Keratinocyte (primary cell): ENCODE data around the gene TMEM61. TPM values are rescaled to one million over a fixed set of nuclear protein-coding genes. Genes with fewer than 3 reads are reported as not detected.

Experiments
- DNase-seq: peaks from one replicate; pipeline ENCODE4 v3.0.0-alpha.2; 2011; ENCODE audit warnings: low read depth, missing footprints, low spot score
- FAIRE-seq: peaks from 2 replicates; lab custom pipeline; 2011; peaks lifted over from hg19 to GRCh38; lab: Jason Lieb, UNC
- H2AFZ ChIP-seq: 2 replicates; pipeline ENCODE4 v1.6.0; 2012; ENCODE audit warnings: low read length, control low read depth, inconsistent platforms; ENCODE audit not compliant: control insufficient read depth
- H3K27ac ChIP-seq: 2 replicates; pipeline ENCODE4 v1.5.1; 2011; ENCODE audit warnings: low read length; ENCODE audit not compliant: control insufficient read depth, insufficient read depth
- H3K27me3 ChIP-seq: 3 replicates; pipeline ENCODE4 v1.6.0; 2011; ENCODE audit warnings: low read length; ENCODE audit not compliant: control insufficient read depth, insufficient read depth; ENCODE audit errors: extremely low read depth
- H3K36me3 ChIP-seq, 2 experiments: 2 replicates in 1 of 2; 3 replicates in 1 of 2; pipeline ENCODE4 v1.5.1; 2011; ENCODE audit warnings: low read length in 2 of 2, mild to moderate bottlenecking in 1 of 2; ENCODE audit not compliant: control insufficient read depth in 2 of 2, insufficient read depth in 2 of 2; ENCODE audit errors: extremely low read depth in 1 of 2
- H3K4me1 ChIP-seq: 3 replicates; pipeline ENCODE4 v1.5.1; 2011; ENCODE audit warnings: low read length; ENCODE audit not compliant: control insufficient read depth, insufficient read depth; ENCODE audit errors: extremely low read depth
- H3K4me2 ChIP-seq: 3 replicates; pipeline ENCODE4 v1.6.0; 2011; ENCODE audit warnings: low read depth, low read length; ENCODE audit not compliant: control insufficient read depth, insufficient read depth; ENCODE audit errors: extremely low read depth
- H3K4me3 ChIP-seq, 3 experiments: fragments of 200-600 bp in 1 of 3; sonication (generic) in 1 of 3; 2 replicates in 2 of 3; 3 replicates in 1 of 3; pipeline ENCODE4 v1.5.1; 2011 to 2016; ENCODE audit warnings: low read length in 3 of 3, mild to moderate bottlenecking in 3 of 3, control low read depth in 2 of 3, inconsistent platforms in 1 of 3, low read depth in 1 of 3, mixed read lengths in 1 of 3, mixed run types in 1 of 3, moderate library complexity in 1 of 3; ENCODE audit not compliant: control insufficient read depth in 2 of 3, insufficient read depth in 2 of 3; ENCODE audit errors: extremely low read depth in 1 of 3
- H3K79me2 ChIP-seq: 2 replicates; pipeline ENCODE4 v1.6.0; 2012; ENCODE audit warnings: low read length; ENCODE audit not compliant: control insufficient read depth, insufficient read depth
- H3K9ac ChIP-seq: 3 replicates; pipeline ENCODE4 v1.6.0; 2011; ENCODE audit warnings: low read length; ENCODE audit not compliant: control insufficient read depth, insufficient read depth; ENCODE audit errors: extremely low read depth
- H3K9me1 ChIP-seq: 3 replicates; pipeline ENCODE4 v1.6.0; 2011; ENCODE audit warnings: low read length; ENCODE audit not compliant: control insufficient read depth, insufficient read depth; ENCODE audit errors: extremely low read depth
- H3K9me3 ChIP-seq: 2 replicates; pipeline ENCODE4 v1.5.1; 2012; ENCODE audit warnings: low read depth, low read length; ENCODE audit not compliant: control insufficient read depth
- H4K20me1 ChIP-seq: 3 replicates; pipeline ENCODE4 v1.6.0; 2011; ENCODE audit warnings: low read length; ENCODE audit not compliant: control insufficient read depth, insufficient read depth; ENCODE audit errors: extremely low read depth
- CTCF ChIP-seq, 3 experiments: IDR thresholded peaks in 1 of 3; conservative IDR thresholded peaks in 1 of 3; optimal IDR thresholded peaks in 1 of 3; 2 replicates in 2 of 3; 3 replicates in 1 of 3; pipeline versions ENCODE3 to v1.5.1; 2011; ENCODE audit warnings: low read length in 3 of 3, mild to moderate bottlenecking in 3 of 3, moderate library complexity in 2 of 3, control low read depth in 1 of 3, inconsistent platforms in 1 of 3; ENCODE audit not compliant: insufficient read depth in 2 of 3; ENCODE audit errors: extremely low read depth in 1 of 3
- EZH2 ChIP-seq: IDR thresholded peaks from one replicate; pipeline ENCODE4 v1.6.1; 2012; ENCODE audit warnings: inconsistent platforms, mild to moderate bottlenecking, low read length, moderate library complexity
- dilution Hi-C: fragments of 300-500 bp; cut with MboI; formaldehyde crosslinking; loops from one replicate; pipeline ENCODE4 v1.7.0; 2020; ENCODE audit warnings: low sequenced_read_pairs; ENCODE audit not compliant: extremely low pct_ligation_motif_present
- polyA plus RNA-seq, 5 experiments: library from polyadenylated mRNA; depleted of rRNA in 3 of 5; stranded (reverse) in 3 of 5; stranded (forward) in 1 of 5; unstranded in 1 of 5; fragments of >200 nt; gene quantifications; 1 replicate in 1 of 5; 2 replicates in 3 of 5; 3 replicates in 1 of 5; pipeline versions ENCODE4 v1.2.1 to v1.2.3, GENCODE V29; 2011 to 2012; ENCODE audit warnings: missing spikeins in 2 of 5, low read depth in 1 of 5, low replicate concordance in 1 of 5

Gene TMEM61
- polyA plus RNA-seq, 1 donor (not counting 4 experiments of a cell fraction or from before 2014, with no cell fraction given), result 1.0 TPM

- dilution Hi-C loops, result no loop called here
- TF ChIP-seq CTCF (optimal IDR thresholded peaks at IDR 0.05 in 1 of 3, IDR thresholded peaks at IDR 0.05 in 1 of 3, conservative IDR thresholded peaks at IDR 0.05 in 1 of 3; ENCODE audit: extremely low read depth in 1 of 3, insufficient read depth in 2 of 3, low read length in 3 of 3), result no peak
- no peak for TF ChIP-seq EZH2
Observed at GRCh38 chr1:55033265-55033614, 52.8 kb downstream of the TMEM61 start.

GRCh38 chr1:55034476-55035133 is 54.2 kb downstream of the TMEM61 start:
- Histone ChIP-seq H2AFZ (no peak overlapping the region), H3K4me3 (no peak overlapping the region), H3K4me2 (no peak overlapping the region), H3K9ac (no peak overlapping the region), H3K9me1 (no peaks in the 10 kb centered on the region), H3K79me2 (peaks cover 7% of the 10 kb centered on the region), H3K27me3 (no peaks in the 10 kb centered on the region), H3K9me3 (no peaks in the 10 kb centered on the region), H3K27ac (no peak overlapping the region), H3K36me3 (no peaks in the 10 kb centered on the region), H3K4me1 (peaks cover 8% of the 10 kb centered on the region), H4K20me1 (no peaks in the 10 kb centered on the region)
- TF ChIP-seq CTCF (optimal IDR thresholded peaks at IDR 0.05 in 1 of 3, IDR thresholded peaks at IDR 0.05 in 1 of 3, conservative IDR thresholded peaks at IDR 0.05 in 1 of 3; ENCODE audit: extremely low read depth in 1 of 3, insufficient read depth in 2 of 3, low read length in 3 of 3) (no peak), EZH2 (no peak)
- dilution Hi-C loops, result no loop called here
- DNase-seq (no peak), FAIRE-seq (no peak)

More at GRCh38 chr1:55033265-55033614, 52.8 kb downstream of the TMEM61 start:
- Histone ChIP-seq H3K36me3 (no peaks in the 10 kb centered on the region), H3K4me3 (no peak overlapping the region), H4K20me1 (no peaks in the 10 kb centered on the region), H3K79me2 (no peaks in the 10 kb centered on the region), H3K27ac (no peak overlapping the region), H3K9ac (no peak overlapping the region), H3K4me2 (no peak overlapping the region), H3K27me3 (no peaks in the 10 kb centered on the region), H3K4me1 (no peaks in the 10 kb centered on the region), H3K9me3 (no peaks in the 10 kb centered on the region), H3K9me1 (no peaks in the 10 kb centered on the region), H2AFZ (no peak overlapping the region)
- no peak for FAIRE-seq
- no peak for DNase-seq
